Loucy (cell line): Measurements from ENCODE around the gene TMPRSS7.

ENCODE experiments used
- CTCF ChIP-seq: fragments of 200-600 bp; sonication (generic); conservative IDR thresholded peaks from 2 replicates; pipeline ENCODE4 v1.5.1; 2014; ENCODE audit warnings: mild to moderate bottlenecking, antibody characterized with exemption, low read length
- EZH2phosphoT487 ChIP-seq: fragments of 200-600 bp; IDR thresholded peaks from 2 replicates; pipeline ENCODE4 v1.6.1; 2018; ENCODE audit warnings: antibody characterized with exemption, mild to moderate bottlenecking, moderate library complexity, borderline replicate concordance

- TF ChIP-seq CTCF (no peak), EZH2phosphoT487 (no peak)
Measured at GRCh38 chr3:112032098-112032731, 2.3 kb upstream of the TMPRSS7 start.
